ENCODE measurements around the gene DGKB.

DNA sequence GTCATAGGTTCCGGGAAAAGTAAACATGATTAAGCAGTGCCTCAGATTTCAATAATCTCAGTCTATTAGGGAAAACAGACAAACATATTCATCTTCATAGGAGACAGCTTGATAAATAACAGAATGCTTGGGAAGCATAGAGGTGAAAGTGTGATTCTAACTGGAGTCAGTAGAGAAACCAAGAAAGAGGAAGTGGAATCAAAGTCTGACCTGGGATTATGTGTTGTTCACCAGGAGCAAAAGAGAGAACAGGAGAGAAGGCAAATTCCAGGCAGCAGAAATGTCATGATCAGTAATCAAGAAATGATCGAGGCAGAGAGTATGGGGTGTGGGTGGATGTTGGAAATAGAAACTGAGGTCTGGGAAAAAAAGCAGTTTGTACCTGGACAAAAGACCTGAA, 43.7 kb downstream of the DGKB start:
- TF ChIP-seq, protein P1, sequence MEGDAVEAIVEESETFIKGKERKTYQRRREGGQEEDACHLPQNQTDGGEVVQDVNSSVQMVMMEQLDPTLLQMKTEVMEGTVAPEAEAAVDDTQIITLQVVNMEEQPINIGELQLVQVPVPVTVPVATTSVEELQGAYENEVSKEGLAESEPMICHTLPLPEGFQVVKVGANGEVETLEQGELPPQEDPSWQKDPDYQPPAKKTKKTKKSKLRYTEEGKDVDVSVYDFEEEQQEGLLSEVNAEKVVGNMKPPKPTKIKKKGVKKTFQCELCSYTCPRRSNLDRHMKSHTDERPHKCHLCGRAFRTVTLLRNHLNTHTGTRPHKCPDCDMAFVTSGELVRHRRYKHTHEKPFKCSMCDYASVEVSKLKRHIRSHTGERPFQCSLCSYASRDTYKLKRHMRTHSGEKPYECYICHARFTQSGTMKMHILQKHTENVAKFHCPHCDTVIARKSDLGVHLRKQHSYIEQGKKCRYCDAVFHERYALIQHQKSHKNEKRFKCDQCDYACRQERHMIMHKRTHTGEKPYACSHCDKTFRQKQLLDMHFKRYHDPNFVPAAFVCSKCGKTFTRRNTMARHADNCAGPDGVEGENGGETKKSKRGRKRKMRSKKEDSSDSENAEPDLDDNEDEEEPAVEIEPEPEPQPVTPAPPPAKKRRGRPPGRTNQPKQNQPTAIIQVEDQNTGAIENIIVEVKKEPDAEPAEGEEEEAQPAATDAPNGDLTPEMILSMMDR (IDR thresholded peaks at IDR 0.05), result no peak
- TF ChIP-seq POLR2A (IDR thresholded peaks at IDR 0.05), result no peak

Measured in gastroesophageal sphincter (tissue), 3 donors.